HEK293 (cell line): ENCODE results near the gene RAP1GAP.

Experiments used
- CTCF ChIA-PET: fragments of 350-600 bp; formaldehyde crosslinking; extraction: SDS; loops from one replicate; lab custom pipeline; 2021; ENCODE audit warnings: antibody characterized with exemption; lab: Yijun Ruan, JAX
- POLR2A ChIA-PET: fragments of 300-600 bp; formaldehyde crosslinking; extraction: SDS; loops from one replicate; lab custom pipeline; 2020; ENCODE audit warnings: antibody characterized with exemption, inconsistent platforms; lab: Yijun Ruan, JAX
- H3K27ac ChIP-seq: fragments of 200-500 bp; sonication (Bioruptor generic); 2 replicates; pipeline ENCODE4 v1.5.1; 2014; ENCODE audit warnings: low read depth, low read length, control low read depth, inconsistent platforms; ENCODE audit errors: extremely low read depth
- H3K36me3 ChIP-seq, 2 experiments: fragments of 200-500 bp in 1 of 2; sonication (Bioruptor generic) in 1 of 2; 1 replicate in 1 of 2; 2 replicates in 1 of 2; pipeline ENCODE4 v1.5.1; 2014 to 2017; ENCODE audit warnings: inconsistent platforms in 2 of 2, low read length in 2 of 2; ENCODE audit not compliant: control insufficient read depth in 2 of 2, insufficient read depth in 1 of 2
- H3K4me1 ChIP-seq: fragments of 200-500 bp; sonication (Bioruptor generic); 2 replicates; pipeline ENCODE4 v1.5.1; 2014; ENCODE audit warnings: mild to moderate bottlenecking, low read length, inconsistent platforms; ENCODE audit not compliant: control insufficient read depth, insufficient read depth
- H3K4me3 ChIP-seq: 2 replicates; pipeline ENCODE4 v1.5.1; 2011; ENCODE audit warnings: low read depth, mild to moderate bottlenecking, control low read depth, low read length, moderate library complexity
- H3K9me3 ChIP-seq: fragments of 200-500 bp; sonication (Bioruptor generic); 2 replicates; pipeline ENCODE4 v1.5.1; 2014; ENCODE audit warnings: low read depth, low read length, inconsistent platforms; ENCODE audit not compliant: control insufficient read depth, insufficient read depth
- EGR2 ChIP-seq: fragments of 450-650 bp; formaldehyde crosslinking; IDR thresholded peaks from 2 replicates; pipeline ENCODE4 v1.5.1; 2016; ENCODE audit warnings: low read depth, missing biosample characterization, missing genetic modification characterization
- HOXA7 ChIP-seq: sonication (generic); formaldehyde crosslinking; IDR thresholded peaks from 2 replicates; pipeline ENCODE4 v1.8.1; 2022; ENCODE audit warnings: missing genetic modification reagents, borderline replicate concordance
- KLF1 ChIP-seq: fragments of 450-650 bp; formaldehyde crosslinking; IDR thresholded peaks from 2 replicates; pipeline ENCODE4 v1.5.1; 2016; ENCODE audit warnings: missing biosample characterization, missing genetic modification characterization
- KLF16 ChIP-seq: fragments of 450-650 bp; formaldehyde crosslinking; IDR thresholded peaks from 2 replicates; pipeline ENCODE4 v1.5.1; 2017; ENCODE audit warnings: missing biosample characterization, missing genetic modification characterization
- KLF9 ChIP-seq: fragments of 450-650 bp; formaldehyde crosslinking; IDR thresholded peaks from 2 replicates; pipeline ENCODE4 v1.5.1; 2016; ENCODE audit warnings: missing biosample characterization, missing genetic modification characterization, low read depth
- PATZ1 ChIP-seq: fragments of 450-650 bp; formaldehyde crosslinking; IDR thresholded peaks from 2 replicates; pipeline ENCODE4 v1.5.1; 2016; ENCODE audit warnings: missing biosample characterization, missing genetic modification characterization
- TCF7L2 ChIP-seq: IDR thresholded peaks from 2 replicates; pipeline ENCODE4 v1.6.1; 2011; ENCODE audit warnings: low read depth, mild to moderate bottlenecking, inconsistent platforms, low read length, moderate library complexity, borderline replicate concordance
- ZNF133 ChIP-seq: fragments of 450-650 bp; formaldehyde crosslinking; IDR thresholded peaks from 2 replicates; pipeline ENCODE4 v1.5.1; 2016; ENCODE audit warnings: missing biosample characterization, missing genetic modification characterization
- ZNF169 ChIP-seq: fragments of 450-650 bp; formaldehyde crosslinking; IDR thresholded peaks from 2 replicates; pipeline ENCODE4 v1.5.1; 2016; ENCODE audit warnings: missing biosample characterization, missing genetic modification characterization
- ZNF23 ChIP-seq: fragments of 450-650 bp; formaldehyde crosslinking; IDR thresholded peaks from 2 replicates; pipeline ENCODE4 v1.5.1; 2016; ENCODE audit warnings: missing biosample characterization, missing genetic modification characterization, borderline replicate concordance
- ZNF292 ChIP-seq: fragments of 450-650 bp; formaldehyde crosslinking; IDR thresholded peaks from 2 replicates; pipeline ENCODE4 v1.5.1; 2016; ENCODE audit warnings: low read depth, missing biosample characterization, missing genetic modification characterization, borderline replicate concordance
- ZNF341 ChIP-seq: fragments of 450-650 bp; formaldehyde crosslinking; IDR thresholded peaks from 2 replicates; pipeline ENCODE4; 2016; ENCODE audit warnings: low read depth, missing biosample characterization, missing genetic modification characterization
- ZNF423 ChIP-seq: fragments of 450-650 bp; formaldehyde crosslinking; IDR thresholded peaks from 2 replicates; pipeline ENCODE4 v1.5.1; 2016; ENCODE audit warnings: missing biosample characterization, missing genetic modification characterization
- ZNF473 ChIP-seq: fragments of 450-650 bp; formaldehyde crosslinking; IDR thresholded peaks from 2 replicates; pipeline ENCODE4 v1.5.1; 2017; ENCODE audit warnings: missing biosample characterization, missing genetic modification characterization
- ZNF513 ChIP-seq: fragments of 450-650 bp; IDR thresholded peaks from 2 replicates; pipeline ENCODE4 v1.5.1; 2018; ENCODE audit warnings: missing biosample characterization, missing genetic modification characterization
- ZNF544 ChIP-seq: fragments of 450-650 bp; formaldehyde crosslinking; IDR thresholded peaks from 2 replicates; pipeline ENCODE4 v1.5.0; 2017; ENCODE audit warnings: missing biosample characterization, missing genetic modification characterization
- ZNF548 ChIP-seq: fragments of 450-650 bp; formaldehyde crosslinking; IDR thresholded peaks from 2 replicates; pipeline ENCODE4 v1.5.1; 2016; ENCODE audit warnings: missing biosample characterization, missing genetic modification characterization
- ZNF558 ChIP-seq: fragments of 450-650 bp; formaldehyde crosslinking; IDR thresholded peaks from 2 replicates; pipeline ENCODE4 v1.5.1; 2016; ENCODE audit warnings: missing biosample characterization, missing genetic modification characterization
- ZNF571 ChIP-seq: fragments of 450-650 bp; formaldehyde crosslinking; IDR thresholded peaks from 2 replicates; pipeline ENCODE4 v1.5.0; 2017; ENCODE audit warnings: missing biosample characterization, missing genetic modification characterization
- ZNF658 ChIP-seq: fragments of 450-650 bp; formaldehyde crosslinking; IDR thresholded peaks from 2 replicates; pipeline ENCODE4; 2016; ENCODE audit warnings: missing biosample characterization, missing genetic modification characterization
- ZNF701 ChIP-seq: fragments of 450-650 bp; formaldehyde crosslinking; IDR thresholded peaks from 2 replicates; pipeline ENCODE4 v1.5.1; 2016; ENCODE audit warnings: missing biosample characterization, missing genetic modification characterization
- ZNF768 ChIP-seq: fragments of 450-650 bp; formaldehyde crosslinking; IDR thresholded peaks from 2 replicates; pipeline ENCODE4 v1.5.1; 2018; ENCODE audit warnings: missing biosample characterization, mild to moderate bottlenecking, missing genetic modification characterization
- ZNF792 ChIP-seq: fragments of 450-650 bp; formaldehyde crosslinking; IDR thresholded peaks from 2 replicates; pipeline ENCODE4 v1.5.1; 2016; ENCODE audit warnings: missing biosample characterization, missing genetic modification characterization

RAP1GAP gene

GRCh38 chr1:21565285-21565684, 103.9 kb downstream of the RAP1GAP start (continued):
- TF ChIP-seq ZNF341 (tag by site-specific recombination): 0 out of 2 replicates have a peak, but pooled peaks have one; percentile 25
- 0 out of 2 replicates have a peak, but pooled peaks have one; percentile 13 for TF ChIP-seq PATZ1 (tag by site-specific recombination)
- TF ChIP-seq TCF7L2: no peak
- TF ChIP-seq ZNF169: no peak
- no peak for TF ChIP-seq HOXA7
- TF ChIP-seq ZNF658 (tag by site-specific recombination): no peak
- no peak for TF ChIP-seq ZNF513
- TF ChIP-seq, all 188 proteins: peak for 8

GRCh38 chr1:21564521-21565095, 104.5 kb downstream of the RAP1GAP start:
- no peak for TF ChIP-seq ZNF548
- peak; percentile 82 for TF ChIP-seq ZNF768 (tag by site-specific recombination)
- TF ChIP-seq, all 188 proteins: peak for 1
- H3K9me3 ChIP-seq: no peaks in the 10 kb centered on the region
- POLR2A ChIA-PET: no interaction called here
- CTCF ChIA-PET: interaction anchor here (0.6 kb wide), 1 partner anchor 15 kb away, joined by 4 read pairs; no protein-coding TSS in a partner anchor
- no peaks in the 10 kb centered on the region for H3K4me1 ChIP-seq
- no peaks in the 10 kb centered on the region for H3K36me3 ChIP-seq
- no peak overlapping the region for H3K4me3 ChIP-seq
- H3K27ac ChIP-seq: no peak overlapping the region

- Histone ChIP-seq H3K4me1 (no peaks in the 10 kb centered on the region), H3K9me3 (no peaks in the 10 kb centered on the region), H3K4me3 (no peak overlapping the region), H3K36me3 (no peaks in the 10 kb centered on the region), H3K27ac (no peak overlapping the region)
- TF ChIP-seq ZNF23 (tag by site-specific recombination): no peak
- TF ChIP-seq ZNF341 (tag by site-specific recombination): no peak
- TF ChIP-seq EGR2: peak; percentile 17; the same call in 1 of the 2 replicates
- TF ChIP-seq ZNF133 (tag by site-specific recombination): no peak
- TF ChIP-seq ZNF423 (tag by site-specific recombination): no peak
- no peak for TF ChIP-seq KLF16 (tag by site-specific recombination)
- TF ChIP-seq ZNF701: no peak
- TF ChIP-seq KLF1 (tag by site-specific recombination): no peak
- no peak for TF ChIP-seq ZNF571
- CTCF ChIA-PET: no interaction called here
- POLR2A ChIA-PET: no interaction called here
Measured at GRCh38 chr1:21563971-21564370, 105.2 kb downstream of the RAP1GAP start.

GRCh38 chr1:21562896-21563295, 106.3 kb downstream of the RAP1GAP start:
- Histone ChIP-seq H3K4me3 (no peak overlapping the region), H3K36me3 (no peaks in the 10 kb centered on the region), H3K27ac (no peak overlapping the region), H3K9me3 (no peaks in the 10 kb centered on the region), H3K4me1 (no peaks in the 10 kb centered on the region)
- TF ChIP-seq ZNF558 (no peak), ZNF544 (tag by site-specific recombination) (no peak), ZNF133 (tag by site-specific recombination) (no peak), ZNF473 (no peak), ZNF792 (tag by site-specific recombination) (no peak), ZNF292 (no peak), KLF9 (tag by site-specific recombination) (no peak)
- TF ChIP-seq, all 188 proteins: peak for 0
- POLR2A ChIA-PET: no interaction called here
- CTCF ChIA-PET: interaction anchor here (1.0 kb wide), 1 partner anchor 33 kb away, joined by 3 read pairs; no protein-coding TSS in a partner anchor
